Type B pancreatic cell (in vitro differentiated cells): Measurements from ENCODE around the gene EPS15. TPM values are rescaled to one million over a fixed set of nuclear protein-coding genes. Genes with fewer than 3 reads are reported as not detected.
"Not testable (repeated sequence)": the region's sequence is repeated elsewhere in the genome, so short reads cannot be mapped to it uniquely, and the experiment has no call there.

ENCODE experiments used
- DNase-seq: peaks from one replicate; pipeline ENCODE4 v3.0.0; 2021; ENCODE audit warnings: mixed read lengths; ENCODE audit not compliant: unreplicated experiment; ENCODE audit errors: extremely low spot score
- H3K27ac Mint-ChIP-seq: 2 replicates; pipeline ENCODE4 v1.8.0; 2021; ENCODE audit warnings: mild to moderate bottlenecking, mixed read lengths
- H3K27me3 Mint-ChIP-seq: 2 replicates; pipeline ENCODE4 v1.8.0; 2021; ENCODE audit warnings: mixed read lengths
- H3K36me3 Mint-ChIP-seq: 2 replicates; pipeline ENCODE4 v1.8.0; 2021; ENCODE audit warnings: mixed read lengths
- H3K4me1 Mint-ChIP-seq: one replicate; pipeline ENCODE4 v1.8.0; 2021; ENCODE audit warnings: mixed read lengths; ENCODE audit not compliant: unreplicated experiment
- H3K4me3 Mint-ChIP-seq: 2 replicates; pipeline ENCODE4 v1.8.0; 2021; ENCODE audit warnings: mild to moderate bottlenecking, mixed read lengths
- H3K9me3 Mint-ChIP-seq: 2 replicates; pipeline ENCODE4 v1.8.0; 2021; ENCODE audit warnings: mixed read lengths
- CTCF ChIP-seq: fragments of 200-600 bp; sonication (generic); conservative IDR thresholded peaks from 2 replicates; pipeline ENCODE4 v1.5.0; 2021; ENCODE audit warnings: antibody characterized with exemption, mild to moderate bottlenecking
- total RNA-seq: library from RNA; stranded (reverse); gene quantifications from 2 replicates; pipeline ENCODE4 v1.2.1, GENCODE V29; 2021; ENCODE audit warnings: low replicate concordance

EPS15 gene
- total RNA-seq, 1 donor from 2014 or later: 49.4 TPM

- no peaks in the 10 kb centered on the region for H3K4me1 Mint-ChIP-seq
- DNase-seq: no peak
- H3K4me3 Mint-ChIP-seq: no peak overlapping the region
- no peaks in the 10 kb centered on the region for H3K9me3 Mint-ChIP-seq
- H3K36me3 Mint-ChIP-seq: peaks cover 21% of the 10 kb centered on the region
- H3K27ac Mint-ChIP-seq: no peak overlapping the region
- no peaks in the 10 kb centered on the region for H3K27me3 Mint-ChIP-seq
- no peak for TF ChIP-seq CTCF
These were observed 104.3 kb downstream of the EPS15 start for GRCh38 chr1:51414811-51415210.

GRCh38 chr1:51411820-51412219, 107.2 kb downstream of the EPS15 start:
- peaks cover 26% of the 10 kb centered on the region for H3K36me3 Mint-ChIP-seq
- not testable (repeated sequence) for DNase-seq, H3K27me3 Mint-ChIP-seq, H3K4me3 Mint-ChIP-seq, H3K9me3 Mint-ChIP-seq, H3K4me1 Mint-ChIP-seq, H3K27ac Mint-ChIP-seq

DNA sequence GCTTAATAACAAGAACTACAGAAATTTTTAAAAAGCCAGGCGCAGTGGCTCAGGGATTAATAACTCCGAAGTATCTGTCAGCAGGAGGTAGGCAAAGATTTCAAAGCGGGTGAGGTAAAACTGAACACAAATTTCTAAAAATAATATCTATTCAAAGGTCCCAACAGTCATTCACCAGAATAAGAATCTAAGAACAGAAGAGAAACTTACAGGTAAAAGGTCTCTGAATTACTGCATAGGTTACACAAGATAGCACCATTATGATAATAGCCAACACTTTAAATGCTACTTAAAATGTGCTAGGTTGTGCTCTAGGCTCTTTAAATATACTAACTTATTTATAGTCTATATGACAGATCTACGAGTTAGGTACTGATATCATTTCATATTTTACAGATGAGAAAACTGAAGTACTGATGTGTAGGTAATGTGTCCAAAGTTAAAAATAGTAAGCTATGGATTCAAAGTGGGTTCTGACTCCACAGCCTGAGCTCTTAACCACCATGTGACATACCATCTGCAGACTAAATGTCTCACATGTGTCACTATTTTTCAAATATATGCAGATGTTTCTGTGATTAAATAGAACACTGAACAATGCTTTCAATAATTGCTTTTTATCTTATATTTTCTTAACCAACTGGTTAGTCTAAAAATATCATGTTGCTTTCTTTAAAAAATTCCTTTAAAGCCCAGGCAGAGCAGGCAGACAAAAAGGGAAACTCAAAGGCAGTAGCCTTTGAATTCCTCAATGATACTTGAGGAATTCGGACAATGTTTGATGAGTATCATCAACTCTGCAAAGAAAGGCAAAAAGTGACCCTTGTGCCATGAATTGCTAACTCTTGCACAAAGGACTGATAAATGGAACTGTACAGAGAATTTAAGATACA, 108.3 kb downstream of the EPS15 start:
- no peak overlapping the region for H3K4me3 Mint-ChIP-seq

GRCh38 chr1:51409755-51410541, 109.1 kb downstream of the EPS15 start:
- H3K27me3 Mint-ChIP-seq, H3K4me3 Mint-ChIP-seq, H3K4me1 Mint-ChIP-seq, DNase-seq, H3K9me3 Mint-ChIP-seq, H3K27ac Mint-ChIP-seq: not testable (repeated sequence)
- H3K36me3 Mint-ChIP-seq: peaks cover 32% of the 10 kb centered on the region

More for the DNA sequence above, 108.3 kb downstream of the EPS15 start:
- no peaks in the 10 kb centered on the region for H3K4me1 Mint-ChIP-seq
- no peak overlapping the region for H3K27ac Mint-ChIP-seq
- H3K9me3 Mint-ChIP-seq: no peaks in the 10 kb centered on the region
- H3K27me3 Mint-ChIP-seq: no peaks in the 10 kb centered on the region
- H3K36me3 Mint-ChIP-seq: peaks cover 30% of the 10 kb centered on the region
- no peak for DNase-seq
- no peak for TF ChIP-seq CTCF

DNA sequence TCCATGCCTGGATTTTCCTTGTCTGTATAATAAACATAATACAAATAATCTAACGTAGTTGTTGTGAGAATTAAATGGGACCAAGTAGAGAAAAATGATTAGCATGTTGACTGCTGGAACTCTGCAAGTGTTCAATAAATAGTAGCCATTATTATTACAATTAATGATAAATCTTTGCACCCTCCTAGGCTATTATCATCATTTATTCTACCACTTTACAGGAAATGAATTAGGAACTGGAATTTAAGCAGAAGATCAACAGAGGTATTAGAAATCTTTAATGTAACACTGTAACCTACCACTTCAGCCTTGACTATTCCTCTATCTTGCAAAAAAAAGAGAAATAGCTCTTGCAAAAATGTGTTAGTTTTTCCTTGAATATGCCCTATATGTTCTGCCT, 126.8 kb downstream of the EPS15 start:
- no peaks in the 10 kb centered on the region for H3K27me3 Mint-ChIP-seq
- H3K4me3 Mint-ChIP-seq: no peak overlapping the region
- TF ChIP-seq CTCF: no peak
- DNase-seq: no peak
- H3K36me3 Mint-ChIP-seq: peaks cover 16% of the 10 kb centered on the region
- H3K4me1 Mint-ChIP-seq: no peaks in the 10 kb centered on the region
- no peak overlapping the region for H3K27ac Mint-ChIP-seq
- no peaks in the 10 kb centered on the region for H3K9me3 Mint-ChIP-seq

- not testable (repeated sequence) for H3K4me1 Mint-ChIP-seq, H3K4me3 Mint-ChIP-seq, H3K27ac Mint-ChIP-seq, H3K27me3 Mint-ChIP-seq, H3K9me3 Mint-ChIP-seq, DNase-seq
- H3K36me3 Mint-ChIP-seq: peaks cover 24% of the 10 kb centered on the region
These were observed 128.4 kb downstream of the EPS15 start for GRCh38 chr1:51390641-51391040.

DNA sequence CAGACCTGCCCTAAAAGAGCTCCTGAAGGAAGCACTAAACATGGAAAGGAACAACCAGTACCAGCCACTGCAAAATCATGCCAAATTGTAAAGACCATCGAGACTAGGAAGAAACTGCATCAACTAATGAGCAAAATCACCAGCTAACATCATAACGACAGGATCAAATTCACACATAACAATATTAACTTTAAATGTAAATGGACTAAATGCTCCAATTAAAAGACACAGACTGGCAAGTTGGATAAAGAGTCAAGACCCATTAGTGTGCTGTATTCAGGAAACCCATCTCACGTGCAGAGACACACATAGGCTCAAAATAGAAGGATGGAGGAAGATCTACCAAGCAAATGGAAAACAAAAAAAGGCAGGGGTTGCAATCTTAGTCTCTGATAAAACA, 131.8 kb downstream of the EPS15 start:
- not testable (repeated sequence) for H3K27ac Mint-ChIP-seq, H3K9me3 Mint-ChIP-seq, H3K4me1 Mint-ChIP-seq, H3K4me3 Mint-ChIP-seq, DNase-seq, H3K27me3 Mint-ChIP-seq
- H3K36me3 Mint-ChIP-seq: peaks cover 48% of the 10 kb centered on the region

DNA sequence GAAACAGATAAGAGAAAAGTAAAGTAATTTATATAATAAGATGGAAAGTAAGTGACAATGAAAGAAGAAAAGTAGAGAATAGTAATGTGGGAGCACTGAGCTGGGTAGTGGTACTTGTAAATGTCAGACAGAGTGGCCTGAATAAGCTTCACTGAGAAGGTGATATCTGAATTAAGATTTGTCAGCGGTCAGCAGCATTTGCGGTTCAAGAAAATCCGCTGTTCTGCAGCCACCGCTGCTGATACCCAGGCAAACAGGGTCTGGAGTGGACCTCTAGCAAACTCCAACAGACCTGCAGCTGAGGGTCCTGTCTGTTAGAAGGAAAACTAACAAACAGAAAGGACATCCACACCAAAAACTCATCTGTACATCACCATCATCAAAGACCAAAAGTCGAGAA, 132.8 kb downstream of the EPS15 start:
- peaks cover 45% of the 10 kb centered on the region for H3K36me3 Mint-ChIP-seq
- not testable (repeated sequence) for H3K4me3 Mint-ChIP-seq, H3K9me3 Mint-ChIP-seq, DNase-seq, H3K27me3 Mint-ChIP-seq, H3K4me1 Mint-ChIP-seq, H3K27ac Mint-ChIP-seq
